ENCODE measurements around the gene MTHFD1L.

The MTHFD1L gene

GRCh38 chr6:151142676-151143075 is 277.2 kb downstream of the MTHFD1L start:
- no peak for DNase-seq (ENCODE audit: extremely low spot score)
- no peak for TF ChIP-seq ZNF384 (IDR thresholded peaks at IDR 0.05)
- ChIA-PET CTCF (no interaction called here), POLR2A (no interaction called here)

- ChIA-PET CTCF (no interaction called here), POLR2A (no interaction called here)
- TF ChIP-seq ZNF384 (IDR thresholded peaks at IDR 0.05): no peak
- DNase-seq (ENCODE audit: extremely low spot score): no peak
Measured at GRCh38 chr6:151143337-151143736, 277.8 kb downstream of the MTHFD1L start.

- ChIA-PET POLR2A (no interaction called here), CTCF (no interaction called here)
- no peak for TF ChIP-seq HDGF (IDR thresholded peaks at IDR 0.05; ENCODE audit: borderline replicate concordance)
- TF ChIP-seq TARDBP (IDR thresholded peaks at IDR 0.05): no peak
- TF ChIP-seq BHLHE40 (IDR thresholded peaks at IDR 0.05; ENCODE audit: borderline replicate concordance): no peak
- no peak for TF ChIP-seq SP1 (IDR thresholded peaks at IDR 0.05)
- TF ChIP-seq NFRKB (IDR thresholded peaks at IDR 0.05): no peak
- no peak for TF ChIP-seq ARNT (IDR thresholded peaks at IDR 0.05)
- TF ChIP-seq FOXM1 (IDR thresholded peaks at IDR 0.05; ENCODE audit: borderline replicate concordance): no peak
- no peak for TF ChIP-seq CTBP1 (IDR thresholded peaks at IDR 0.05; ENCODE audit: borderline replicate concordance)
- TF ChIP-seq ELF4 (IDR thresholded peaks at IDR 0.05): no peak
- DNase-seq (ENCODE audit: extremely low spot score): no peak
Measured at GRCh38 chr6:151143806-151144205, 278.3 kb downstream of the MTHFD1L start.

- ChIA-PET POLR2A (no interaction called here), CTCF (no interaction called here)
- no peak for DNase-seq (ENCODE audit: extremely low spot score)
- no peak for TF ChIP-seq FOXK2 (IDR thresholded peaks at IDR 0.05)
Measured at GRCh38 chr6:151147118-151147832, 281.8 kb downstream of the MTHFD1L start.

GRCh38 chr6:151148111-151148510 is 282.6 kb downstream of the MTHFD1L start:
- no peak for DNase-seq (ENCODE audit: extremely low spot score)
- TF ChIP-seq ELF4 (IDR thresholded peaks at IDR 0.05) (no peak), TARDBP (IDR thresholded peaks at IDR 0.05) (no peak), FOXM1 (IDR thresholded peaks at IDR 0.05; ENCODE audit: borderline replicate concordance) (no peak), HDGF (IDR thresholded peaks at IDR 0.05; ENCODE audit: borderline replicate concordance) (no peak), CTBP1 (IDR thresholded peaks at IDR 0.05; ENCODE audit: borderline replicate concordance) (no peak), ARNT (IDR thresholded peaks at IDR 0.05) (no peak), LEF1 (IDR thresholded peaks at IDR 0.05; ENCODE audit: borderline replicate concordance) (no peak), ZNF384 (IDR thresholded peaks at IDR 0.05) (no peak), BHLHE40 (IDR thresholded peaks at IDR 0.05; ENCODE audit: borderline replicate concordance) (no peak), NFRKB (IDR thresholded peaks at IDR 0.05) (no peak)
- ChIA-PET POLR2A (no interaction called here), CTCF (no interaction called here)

- TF ChIP-seq FOXM1 (IDR thresholded peaks at IDR 0.05; ENCODE audit: borderline replicate concordance) (no peak), CTBP1 (IDR thresholded peaks at IDR 0.05; ENCODE audit: borderline replicate concordance) (no peak), HDGF (IDR thresholded peaks at IDR 0.05; ENCODE audit: borderline replicate concordance) (no peak), NFRKB (IDR thresholded peaks at IDR 0.05) (no peak), SUZ12 (IDR thresholded peaks at IDR 0.05) (no peak), TARDBP (IDR thresholded peaks at IDR 0.05) (no peak), LEF1 (IDR thresholded peaks at IDR 0.05; ENCODE audit: borderline replicate concordance) (no peak)
- no peak for DNase-seq (ENCODE audit: extremely low spot score)
- POLR2A ChIA-PET: no interaction called here
- CTCF ChIA-PET: interaction anchor here (0.7 kb wide), 1 partner anchor 14 kb away, joined by 3 read pairs; no protein-coding TSS in a partner anchor
Measured at GRCh38 chr6:151149793-151150192, 284.3 kb downstream of the MTHFD1L start.
